ENCODE measurements around the gene ZNF841. TPM values are rescaled to one million over a fixed set of nuclear protein-coding genes. Genes with fewer than 3 reads are reported as not detected.

Gene ZNF841
- total RNA-seq, 4 donors from 2014 or later = 18.7 to 26.8 (median 20.4) TPM

GRCh38 chr19:52065399-52065798 is 30.2 kb downstream of the ZNF841 start:
- TF ChIP-seq CTCF (IDR thresholded peaks at IDR 0.05; ENCODE audit: low read depth) = no peak

GRCh38 chr19:52048555-52049501 is 46.7 kb downstream of the ZNF841 start, which contains the start of gene ZNF432:
ZNF432 (minus strand) TSS chr19:52048838; CDS start chr19:52046868, 1,970 bp downstream.
- TF ChIP-seq CTCF (IDR thresholded peaks at IDR 0.05; ENCODE audit: low read depth) = no peak

DNA sequence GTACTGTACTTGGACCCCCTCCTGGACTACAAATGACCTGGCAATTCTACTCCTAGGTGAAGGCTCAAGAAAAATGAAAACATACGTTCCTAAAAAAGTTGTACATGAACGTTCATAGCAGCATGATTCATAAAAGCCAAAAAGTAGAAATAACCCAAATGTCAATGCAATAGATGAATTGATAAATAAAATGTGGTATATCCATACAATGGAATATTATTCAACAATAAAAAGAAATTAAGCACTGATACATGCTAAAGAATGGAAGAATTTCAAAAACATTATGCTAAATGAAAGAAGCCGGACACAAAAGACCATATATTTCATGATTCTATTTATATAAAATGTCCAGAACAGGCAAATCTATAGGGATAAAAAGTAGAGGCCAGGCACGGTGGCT is 56.4 kb downstream of the ZNF841 start:
- TF ChIP-seq CTCF (IDR thresholded peaks at IDR 0.05; ENCODE audit: low read depth) = no peak

GRCh38 chr19:52034051-52034728 is 61.4 kb downstream of the ZNF841 start:
- no peak for TF ChIP-seq CTCF (IDR thresholded peaks at IDR 0.05; ENCODE audit: low read depth)

DNA sequence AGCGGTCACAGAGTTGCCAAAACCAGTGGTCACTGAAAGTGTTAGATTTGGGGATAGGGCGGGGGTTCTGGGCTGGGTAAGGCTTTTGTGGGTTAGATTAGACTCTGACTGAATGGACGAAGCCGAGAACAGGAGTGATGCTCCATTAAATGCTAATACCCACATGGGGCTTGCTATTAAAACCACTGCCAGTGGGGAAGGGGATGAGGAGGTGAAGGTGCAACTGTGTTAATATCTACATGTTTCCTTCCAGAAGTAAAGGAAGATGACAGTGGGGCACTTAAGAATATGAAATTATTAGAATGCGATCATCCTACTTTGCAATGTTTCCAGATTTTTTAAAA is 66.8 kb downstream of the ZNF841 start:
- no peak for TF ChIP-seq CTCF (IDR thresholded peaks at IDR 0.05; ENCODE audit: low read depth)

GRCh38 chr19:52028027-52028779 is 67.4 kb downstream of the ZNF841 start, which contains the start of gene ZNF614:
ZNF614 (minus strand) TSS chr19:52028379; CDS start chr19:52025745, 2,634 bp downstream.
- no peak for TF ChIP-seq CTCF (IDR thresholded peaks at IDR 0.05; ENCODE audit: low read depth)

Data from subcutaneous adipose tissue (tissue), 4 donors.